NCI-H2107 treated with DMSO at 0.1 percent for 48 hours (cell line): ENCODE measurements around the gene EPAS1.

Source experiments
- DNase-seq: peaks from one replicate; lab custom pipeline; 2025; ENCODE audit not compliant: unreplicated experiment; lab: John Stamatoyannopoulos, UW

EPAS1 gene

DNA sequence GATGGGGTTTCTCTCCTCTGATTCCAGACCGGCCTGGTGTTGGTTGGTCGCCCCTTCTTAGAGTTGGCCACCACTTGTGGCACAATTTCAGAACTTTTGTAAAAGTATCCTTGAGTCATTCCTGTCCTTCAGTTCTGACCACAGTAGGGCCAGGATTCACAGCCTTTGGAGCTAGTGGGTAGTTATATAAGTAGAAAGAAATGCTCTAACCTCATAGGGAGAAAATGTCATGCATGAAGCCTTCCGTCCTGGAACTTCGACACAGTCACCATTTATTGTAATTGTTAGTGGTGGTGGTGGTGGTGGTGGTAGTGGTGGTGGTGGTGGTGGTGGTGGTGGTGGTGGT, 65.4 kb downstream of the EPAS1 start:
- DNase-seq: no peak

DNA sequence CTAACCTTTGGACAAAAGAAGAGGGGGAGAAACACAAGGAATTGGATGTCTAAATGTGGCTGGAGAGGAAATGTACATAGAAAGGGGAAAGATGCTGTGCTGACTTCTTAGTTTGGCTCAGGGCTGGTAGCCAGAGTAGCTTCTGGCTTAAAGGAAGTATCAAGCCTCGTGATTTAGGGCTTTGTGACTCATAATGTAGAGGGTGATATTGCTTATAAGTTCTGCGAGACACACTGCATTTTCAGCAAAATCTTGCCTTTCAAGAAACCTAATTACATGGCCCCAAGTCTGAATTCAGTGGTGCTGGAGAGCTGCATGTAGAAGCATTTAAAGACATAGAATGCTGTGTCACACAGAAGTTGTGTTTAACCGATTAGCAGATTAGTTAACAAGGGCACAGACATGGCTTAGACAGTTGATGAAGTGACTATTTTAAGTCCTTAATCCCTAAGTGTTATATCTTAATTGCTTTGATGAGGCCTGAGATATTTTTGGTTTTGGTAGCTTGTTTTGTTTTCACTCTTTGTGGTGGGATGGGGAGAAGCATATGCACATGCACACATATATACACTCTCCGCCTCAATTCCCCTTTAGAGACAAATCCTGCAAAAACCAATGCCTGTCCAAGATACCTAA, 66.4 kb downstream of the EPAS1 start:
- no peak for DNase-seq

DNA sequence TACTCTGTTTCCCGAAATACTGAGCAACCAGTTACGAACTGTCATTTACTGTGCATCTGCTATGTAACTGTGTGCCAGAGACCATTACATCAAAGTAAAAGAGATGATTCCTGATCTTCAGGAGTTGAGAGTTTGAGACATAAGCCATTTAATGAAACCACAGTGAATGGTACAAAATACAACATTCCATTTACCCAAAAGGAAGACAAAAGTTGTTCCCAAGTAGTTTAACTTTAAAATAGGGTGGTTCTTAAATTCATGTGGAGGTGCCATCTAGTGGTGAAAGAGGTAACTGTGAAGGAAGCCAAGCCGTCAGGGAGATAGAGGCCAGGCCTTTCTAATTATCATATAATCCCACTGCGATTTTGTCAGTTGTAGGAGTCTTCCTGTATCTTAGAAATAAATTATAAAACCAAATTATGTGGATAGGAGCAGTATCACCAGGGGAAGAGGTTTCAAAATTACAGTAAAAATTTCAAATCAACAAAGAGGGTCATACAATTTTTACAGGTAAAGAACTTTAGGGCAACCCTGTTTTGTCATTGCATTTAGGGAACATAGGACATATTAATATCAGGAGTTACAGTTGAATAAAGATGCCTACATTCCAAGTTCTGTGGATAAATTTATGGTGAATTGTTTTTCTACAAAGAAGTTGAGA, 67.7 kb downstream of the EPAS1 start:
- peak; percentile 54 for DNase-seq

DNA sequence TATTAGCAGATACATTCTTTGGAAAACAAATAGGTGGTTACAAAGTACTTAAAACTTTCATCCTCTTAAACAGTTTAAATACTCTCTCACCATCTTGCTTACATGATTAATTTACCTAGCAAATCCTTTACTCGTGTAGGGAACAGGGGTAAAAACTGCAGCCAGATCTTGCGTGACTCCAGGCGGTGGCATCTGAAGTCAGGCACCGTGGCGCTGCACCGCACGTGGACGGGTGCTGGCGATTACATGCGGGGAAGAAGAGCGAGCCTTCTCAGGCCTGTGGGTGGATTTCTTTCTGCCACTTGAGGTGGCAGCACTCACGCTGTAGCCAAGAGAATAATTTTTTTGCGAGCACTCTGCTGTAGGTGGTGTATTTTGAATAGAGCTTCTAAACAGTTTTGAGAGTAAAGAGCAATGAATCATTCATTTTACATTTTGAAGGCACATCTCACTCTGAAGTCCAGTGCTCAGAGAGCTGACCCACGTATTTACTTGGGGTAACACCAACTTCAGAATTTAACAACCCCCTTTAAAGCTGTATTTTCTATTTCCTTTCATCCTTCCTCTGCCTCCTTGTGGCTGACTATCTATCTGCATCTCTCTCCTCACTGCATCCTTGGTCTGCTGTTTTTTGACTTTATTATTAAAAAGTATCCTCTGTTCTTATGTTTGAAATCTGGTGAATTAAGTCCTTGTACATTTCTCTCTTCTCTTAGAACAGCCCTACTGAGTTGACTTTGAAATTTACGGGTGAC, 68.9 kb downstream of the EPAS1 start:
- no peak for DNase-seq

DNA sequence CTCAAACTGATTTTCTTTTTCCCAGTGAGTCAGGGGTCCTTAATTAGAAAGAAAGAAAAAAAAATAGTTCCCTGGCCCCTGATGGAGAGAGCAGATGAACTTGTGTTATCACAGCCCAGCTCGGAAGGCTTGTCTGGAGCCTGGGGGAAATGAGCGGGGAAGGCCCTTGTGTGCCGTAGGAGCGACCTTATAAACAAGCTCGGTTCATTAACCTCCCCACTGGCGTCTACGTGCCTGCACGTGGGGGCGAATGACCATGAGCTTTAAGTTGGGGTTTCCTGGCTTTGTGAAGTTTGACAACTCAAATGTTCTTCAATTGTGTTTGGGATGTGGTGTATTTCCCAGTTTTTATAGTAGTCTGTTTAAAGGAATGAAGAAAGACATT, 69.5 kb downstream of the EPAS1 start:
- no peak for DNase-seq

DNA sequence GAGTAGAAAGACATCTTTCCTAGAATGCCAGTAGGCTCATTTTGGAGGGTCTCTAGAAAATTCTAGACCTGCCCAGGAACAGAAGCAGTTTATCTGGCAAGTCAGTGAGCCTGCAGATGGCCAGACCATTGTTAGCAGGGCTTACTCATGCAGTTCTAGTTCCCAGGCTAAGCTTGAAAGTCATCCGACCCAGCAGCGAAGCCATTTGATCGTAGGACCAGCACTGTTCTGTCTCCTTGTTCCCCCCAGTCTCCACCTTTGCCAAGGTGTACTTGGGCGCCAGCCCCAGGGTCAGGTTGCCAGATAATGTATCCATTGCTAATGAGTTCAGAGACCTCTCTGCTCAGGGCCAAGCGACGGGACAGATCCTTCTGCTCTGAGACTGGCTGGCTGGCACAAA, 70.1 kb downstream of the EPAS1 start:
- no peak for DNase-seq

DNA sequence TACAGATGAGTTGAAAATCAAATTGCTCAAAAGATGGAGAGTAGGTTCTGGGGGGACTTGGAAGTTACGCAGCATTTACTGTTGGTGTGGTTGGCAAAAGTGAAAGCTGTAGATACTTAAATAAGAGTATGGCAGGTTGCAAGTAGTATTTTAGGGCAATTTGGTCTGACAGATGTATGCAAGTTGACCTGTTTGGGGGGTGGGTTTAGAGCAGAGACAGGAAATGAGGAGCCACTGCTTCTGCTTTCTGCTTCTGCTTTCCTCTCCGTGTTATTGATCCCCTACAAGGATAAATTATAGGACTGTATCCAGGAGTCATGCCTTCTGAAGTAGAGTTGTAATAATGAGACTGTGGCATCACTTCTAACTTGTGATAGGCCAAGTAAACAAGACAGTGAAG, 71.2 kb downstream of the EPAS1 start:
- no peak for DNase-seq

DNA sequence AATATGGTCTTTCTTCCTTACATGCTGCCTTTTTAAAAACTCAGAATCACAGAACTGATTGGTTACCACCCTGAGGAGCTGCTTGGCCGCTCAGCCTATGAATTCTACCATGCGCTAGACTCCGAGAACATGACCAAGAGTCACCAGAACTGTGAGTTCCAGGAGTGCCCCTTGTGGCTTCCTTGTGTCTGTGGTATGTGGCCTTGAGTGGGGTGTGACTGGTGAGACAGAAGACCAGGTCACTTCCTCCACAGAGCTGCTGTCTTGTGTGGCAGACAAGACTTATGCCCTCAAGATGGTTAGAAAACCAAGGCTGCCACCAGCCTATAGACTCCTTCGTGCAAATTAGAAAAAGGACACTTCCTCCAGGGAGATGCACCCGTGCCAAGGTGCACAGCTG, 72.6 kb downstream of the EPAS1 start:
- no peak for DNase-seq

DNA sequence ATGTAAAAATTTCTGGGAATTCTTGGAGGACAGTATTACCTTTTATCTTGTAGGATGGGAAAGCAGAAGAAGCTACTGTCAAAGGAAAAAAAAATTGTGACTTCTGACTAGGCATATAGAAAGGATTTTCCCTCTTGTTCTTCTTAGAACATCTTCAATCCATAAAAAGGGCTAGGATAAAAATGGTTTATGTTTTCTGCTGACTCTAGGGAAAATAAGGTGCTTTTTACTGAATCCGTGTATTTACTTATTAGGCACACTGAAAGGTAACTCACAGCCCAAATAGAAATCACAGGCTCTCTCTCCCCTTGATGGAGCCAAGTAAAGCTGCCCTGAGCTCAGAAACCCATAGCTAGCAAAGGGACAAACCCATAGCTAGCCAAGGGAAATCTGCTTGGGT, 74.6 kb downstream of the EPAS1 start:
- DNase-seq: no peak

DNA sequence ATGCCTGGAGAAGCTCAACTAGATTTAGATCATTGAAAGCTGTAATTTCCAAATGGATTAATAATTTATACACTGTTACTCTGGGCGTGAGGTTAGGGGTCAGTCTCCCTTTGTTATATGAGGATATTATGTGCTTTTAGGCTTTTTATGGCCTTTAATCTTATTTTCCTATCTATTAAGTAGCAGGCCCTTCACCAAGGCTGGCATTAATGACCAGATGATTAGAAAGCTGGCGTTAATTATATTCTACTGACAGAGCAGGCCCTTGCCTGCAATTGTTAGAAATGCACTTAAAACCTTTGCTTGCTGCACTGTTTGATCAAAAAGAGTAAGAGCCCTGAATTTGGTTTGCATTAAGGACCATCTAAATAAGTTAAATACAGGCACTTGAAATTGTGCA, 75.3 kb downstream of the EPAS1 start:
- no peak for DNase-seq

DNA sequence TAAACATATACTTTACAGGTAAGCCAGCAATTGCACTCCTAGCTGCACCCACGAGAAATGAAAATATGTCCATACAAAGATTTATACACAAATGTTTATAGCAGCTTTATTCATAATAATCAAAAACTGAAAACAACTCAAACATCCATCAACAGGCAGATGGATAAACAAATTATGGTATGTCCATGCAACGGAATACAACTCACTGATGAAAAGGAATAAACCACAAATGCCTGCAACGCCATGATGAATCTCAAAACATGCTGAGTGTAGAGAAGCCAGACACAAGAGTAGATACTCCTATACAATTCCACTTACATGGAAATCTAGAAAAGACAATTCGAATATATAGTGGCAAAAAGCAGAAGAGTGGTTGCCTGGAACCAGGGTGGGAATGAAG, 76.0 kb downstream of the EPAS1 start:
- DNase-seq: no peak

DNA sequence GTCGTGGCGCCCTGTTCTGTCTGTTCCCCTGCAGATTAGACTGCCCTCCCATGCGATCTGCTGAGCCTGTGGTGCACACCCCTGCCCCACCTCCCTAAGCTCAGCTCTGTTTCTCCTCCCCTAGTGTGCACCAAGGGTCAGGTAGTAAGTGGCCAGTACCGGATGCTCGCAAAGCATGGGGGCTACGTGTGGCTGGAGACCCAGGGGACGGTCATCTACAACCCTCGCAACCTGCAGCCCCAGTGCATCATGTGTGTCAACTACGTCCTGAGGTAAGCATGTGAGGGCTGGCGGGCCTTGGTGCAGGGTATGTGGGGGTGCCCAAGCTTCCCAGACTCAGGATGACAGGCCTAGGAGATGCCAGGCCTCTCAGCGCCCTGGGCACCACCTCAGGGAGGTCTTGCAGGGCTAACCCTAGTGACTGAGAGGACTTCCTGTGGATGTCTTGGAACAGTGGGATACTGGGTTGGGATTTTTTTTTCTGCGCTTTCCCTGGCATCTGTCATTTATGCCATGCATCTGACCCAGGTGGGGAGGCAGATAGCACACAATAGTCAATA, 78.4 kb downstream of the EPAS1 start:
- DNase-seq: no peak

DNA sequence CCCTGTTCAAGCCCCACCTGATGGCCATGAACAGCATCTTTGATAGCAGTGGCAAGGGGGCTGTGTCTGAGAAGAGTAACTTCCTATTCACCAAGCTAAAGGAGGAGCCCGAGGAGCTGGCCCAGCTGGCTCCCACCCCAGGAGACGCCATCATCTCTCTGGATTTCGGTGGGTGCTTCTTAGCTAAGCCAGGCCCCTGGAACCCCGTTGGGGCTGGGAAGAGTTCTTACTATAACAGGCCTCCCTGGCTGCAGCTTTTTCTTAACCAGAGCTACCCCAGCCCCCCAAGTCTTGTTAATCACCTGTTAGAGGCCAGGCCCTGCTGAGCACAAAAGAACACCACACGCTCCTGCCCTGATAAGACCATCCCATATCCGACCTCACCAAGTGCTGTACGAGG, 79.4 kb downstream of the EPAS1 start:
- no peak for DNase-seq

DNA sequence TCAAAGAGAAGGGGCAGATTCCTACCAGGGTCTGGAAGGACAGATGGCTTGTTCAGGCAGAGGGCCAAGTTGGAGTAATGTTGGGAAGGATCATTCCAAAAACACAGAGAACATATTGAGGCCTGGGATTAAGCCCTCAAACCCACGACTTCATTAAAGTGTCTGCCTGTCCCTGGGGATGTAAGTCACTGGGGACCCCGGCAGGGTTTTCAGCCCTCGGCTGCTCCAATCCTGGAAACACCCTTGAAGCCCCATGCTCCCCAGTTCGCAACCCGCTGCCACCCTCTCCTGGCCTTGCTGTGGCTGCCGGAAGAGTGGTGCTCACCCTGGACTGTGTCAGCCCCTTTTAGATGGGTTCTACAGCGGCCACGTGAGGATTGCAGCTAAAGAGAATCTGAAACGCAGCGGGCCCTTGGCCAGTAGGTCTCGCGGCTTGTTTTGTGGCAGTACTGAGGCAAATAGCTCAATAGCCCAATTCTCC, 79.9 kb downstream of the EPAS1 start:
- DNase-seq: no peak

DNA sequence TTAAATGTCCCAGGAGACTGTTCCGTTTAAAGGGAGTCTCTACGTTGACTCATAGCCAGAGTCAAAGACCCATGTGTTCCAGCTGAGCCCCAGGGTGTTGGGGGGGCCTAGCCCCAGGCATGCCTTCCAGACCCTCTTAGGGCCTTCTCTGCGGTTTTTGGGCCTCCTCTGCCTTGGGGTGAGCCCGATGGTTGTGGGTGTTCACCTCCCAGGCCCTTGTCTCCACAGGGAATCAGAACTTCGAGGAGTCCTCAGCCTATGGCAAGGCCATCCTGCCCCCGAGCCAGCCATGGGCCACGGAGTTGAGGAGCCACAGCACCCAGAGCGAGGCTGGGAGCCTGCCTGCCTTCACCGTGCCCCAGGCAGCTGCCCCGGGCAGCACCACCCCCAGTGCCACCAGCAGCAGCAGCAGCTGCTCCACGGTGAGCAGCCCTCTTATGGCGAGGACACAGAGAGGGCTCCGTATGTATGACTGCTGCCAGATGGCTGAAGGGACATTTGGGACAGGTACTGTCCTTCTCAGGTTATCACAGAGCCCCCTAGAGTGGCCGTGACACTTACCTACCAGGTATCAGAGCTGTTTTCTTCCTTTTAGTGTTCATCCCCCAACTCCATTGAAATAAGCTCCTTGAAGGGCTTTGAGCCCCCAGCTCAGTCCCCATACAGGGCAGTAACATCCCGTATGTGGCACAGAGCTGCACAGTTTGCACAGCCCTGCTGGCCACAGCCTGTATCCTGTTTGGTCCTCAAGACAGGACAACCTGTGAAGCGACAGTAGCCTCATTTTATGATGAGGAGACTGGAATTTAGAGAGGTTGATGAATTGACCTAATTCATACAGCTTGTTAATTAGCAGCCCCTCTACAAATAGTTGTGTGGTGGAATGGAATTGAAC, 80.7 kb downstream of the EPAS1 start:
- no peak for DNase-seq

DNA sequence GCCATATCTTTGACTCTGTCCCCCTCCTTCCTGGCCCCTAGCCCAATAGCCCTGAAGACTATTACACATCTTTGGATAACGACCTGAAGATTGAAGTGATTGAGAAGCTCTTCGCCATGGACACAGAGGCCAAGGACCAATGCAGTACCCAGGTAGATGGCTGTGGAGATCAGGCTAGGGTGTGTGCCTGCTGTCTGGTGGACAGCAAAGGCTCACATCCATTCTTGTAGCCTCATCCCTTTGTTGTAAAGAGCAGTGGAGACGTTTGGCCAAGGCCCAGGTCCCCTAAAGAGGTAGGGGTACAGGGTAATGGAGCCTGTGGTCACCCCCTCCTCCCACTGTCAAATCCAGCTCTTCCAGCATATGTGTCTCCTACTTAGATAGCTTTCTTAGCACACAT, 81.4 kb downstream of the EPAS1 start:
- DNase-seq: no peak

DNA sequence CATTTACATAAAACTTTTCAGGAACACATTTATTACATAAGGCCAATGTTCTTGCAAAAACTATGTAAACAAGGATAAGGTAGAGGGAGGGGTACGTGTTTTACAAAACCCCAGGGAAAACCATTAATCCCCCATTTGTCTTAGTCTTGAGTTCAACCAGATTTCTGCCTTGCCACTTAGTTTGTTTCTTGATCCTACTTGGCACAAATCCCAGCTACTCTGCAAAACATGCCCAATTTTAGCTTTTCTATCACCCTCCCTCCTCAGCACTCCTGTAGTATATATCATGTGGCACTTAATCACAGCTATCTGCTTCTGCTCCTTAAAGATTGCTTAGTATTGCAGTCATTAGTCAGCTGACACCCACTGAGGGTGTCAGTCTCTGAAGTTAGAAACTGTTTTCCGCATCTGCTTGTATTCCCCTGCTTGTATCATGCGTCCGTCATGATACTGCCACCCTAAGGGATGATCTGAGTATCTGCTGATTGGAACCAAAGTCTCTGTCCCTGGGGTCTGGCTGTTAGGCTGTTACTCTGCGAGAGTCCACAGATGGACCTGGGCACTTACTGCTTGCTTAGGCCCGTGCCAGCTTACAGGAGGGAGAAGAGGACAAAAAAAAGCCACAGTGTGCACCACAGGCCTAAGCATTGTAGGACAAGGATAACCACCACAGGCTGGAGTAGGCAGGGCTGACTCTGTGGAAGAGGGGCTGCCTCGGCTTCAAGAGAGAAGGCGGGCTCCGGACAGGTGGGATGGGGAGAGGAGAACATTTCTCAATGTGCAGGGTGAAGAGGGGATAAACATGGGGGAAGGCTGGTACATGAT, 82.2 kb downstream of the EPAS1 start:
- no peak for DNase-seq

DNA sequence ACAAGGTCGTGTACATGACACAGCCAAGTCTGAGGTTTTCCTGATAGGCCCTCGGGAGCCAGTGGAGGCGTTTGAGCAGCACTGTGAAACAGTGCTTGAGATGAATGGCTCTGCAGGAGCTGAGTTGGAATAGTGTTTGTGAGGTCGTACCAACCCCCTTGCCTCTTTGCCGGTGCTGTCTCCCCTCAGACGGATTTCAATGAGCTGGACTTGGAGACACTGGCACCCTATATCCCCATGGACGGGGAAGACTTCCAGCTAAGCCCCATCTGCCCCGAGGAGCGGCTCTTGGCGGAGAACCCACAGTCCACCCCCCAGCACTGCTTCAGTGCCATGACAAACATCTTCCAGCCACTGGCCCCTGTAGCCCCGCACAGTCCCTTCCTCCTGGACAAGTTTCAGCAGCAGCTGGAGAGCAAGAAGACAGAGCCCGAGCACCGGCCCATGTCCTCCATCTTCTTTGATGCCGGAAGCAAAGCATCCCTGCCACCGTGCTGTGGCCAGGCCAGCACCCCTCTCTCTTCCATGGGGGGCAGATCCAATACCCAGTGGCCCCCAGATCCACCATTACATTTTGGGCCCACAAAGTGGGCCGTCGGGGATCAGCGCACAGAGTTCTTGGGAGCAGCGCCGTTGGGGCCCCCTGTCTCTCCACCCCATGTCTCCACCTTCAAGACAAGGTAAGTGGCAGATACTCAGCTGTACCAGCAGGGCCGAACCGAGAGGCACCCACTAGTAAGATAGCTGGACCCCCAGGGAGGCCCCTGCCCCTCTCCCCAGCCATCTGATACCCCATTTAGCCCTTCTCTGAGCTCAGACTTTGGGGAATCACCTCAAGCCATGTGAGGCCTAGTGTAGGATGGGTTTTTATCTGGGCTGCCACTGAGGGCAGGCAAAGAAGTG, 83.1 kb downstream of the EPAS1 start:
- DNase-seq: no peak

DNA sequence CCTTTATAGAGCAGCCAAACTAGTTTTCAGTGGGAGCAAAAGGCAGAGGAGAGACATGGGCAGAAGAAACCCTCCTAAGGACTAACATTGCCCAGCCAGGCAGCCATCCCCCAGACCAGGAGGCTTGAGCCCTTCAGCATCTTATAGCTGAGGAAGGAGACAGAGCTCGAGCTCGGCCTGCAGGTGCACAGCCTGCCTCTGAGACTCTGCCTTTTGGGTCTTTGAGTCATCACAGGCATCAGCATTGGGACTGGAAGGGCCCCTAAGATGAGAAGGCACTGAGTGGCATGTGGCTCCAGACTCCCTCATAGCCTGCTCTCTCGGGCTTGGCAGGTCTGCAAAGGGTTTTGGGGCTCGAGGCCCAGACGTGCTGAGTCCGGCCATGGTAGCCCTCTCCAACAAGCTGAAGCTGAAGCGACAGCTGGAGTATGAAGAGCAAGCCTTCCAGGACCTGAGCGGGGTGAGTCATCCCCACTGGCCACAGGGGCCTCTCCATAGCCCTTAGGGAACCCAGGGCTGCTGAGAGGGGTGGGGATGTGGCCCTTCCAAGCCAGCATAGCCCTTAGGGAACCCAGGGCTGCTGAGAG, 84.1 kb downstream of the EPAS1 start:
- no peak for DNase-seq
